Neural progenitor cell (in vitro differentiated cells): Measurements from ENCODE around the gene HSPB6.

Experiments
- EZH2 ChIP-seq: fragments of 200-600 bp; sonication (generic); IDR thresholded peaks from 2 replicates; pipeline ENCODE4 v1.6.1; 2017; ENCODE audit warnings: antibody characterized with exemption, mild to moderate bottlenecking, moderate library complexity
- EZH2phosphoT487 ChIP-seq: fragments of 200-600 bp; sonication (generic); IDR thresholded peaks from 2 replicates; pipeline ENCODE4 v1.6.1; 2017; ENCODE audit warnings: antibody characterized with exemption
- TF ChIP-seq, protein P1 (sequence below): fragments of 200-600 bp; sonication (generic); IDR thresholded peaks from 2 replicates; pipeline ENCODE4 v1.5.1; 2017; ENCODE audit warnings: antibody characterized with exemption, mild to moderate bottlenecking

GRCh38 chr19:35710784-35711723 lies 45.8 kb downstream of the HSPB6 start:
- TF ChIP-seq, protein P1, sequence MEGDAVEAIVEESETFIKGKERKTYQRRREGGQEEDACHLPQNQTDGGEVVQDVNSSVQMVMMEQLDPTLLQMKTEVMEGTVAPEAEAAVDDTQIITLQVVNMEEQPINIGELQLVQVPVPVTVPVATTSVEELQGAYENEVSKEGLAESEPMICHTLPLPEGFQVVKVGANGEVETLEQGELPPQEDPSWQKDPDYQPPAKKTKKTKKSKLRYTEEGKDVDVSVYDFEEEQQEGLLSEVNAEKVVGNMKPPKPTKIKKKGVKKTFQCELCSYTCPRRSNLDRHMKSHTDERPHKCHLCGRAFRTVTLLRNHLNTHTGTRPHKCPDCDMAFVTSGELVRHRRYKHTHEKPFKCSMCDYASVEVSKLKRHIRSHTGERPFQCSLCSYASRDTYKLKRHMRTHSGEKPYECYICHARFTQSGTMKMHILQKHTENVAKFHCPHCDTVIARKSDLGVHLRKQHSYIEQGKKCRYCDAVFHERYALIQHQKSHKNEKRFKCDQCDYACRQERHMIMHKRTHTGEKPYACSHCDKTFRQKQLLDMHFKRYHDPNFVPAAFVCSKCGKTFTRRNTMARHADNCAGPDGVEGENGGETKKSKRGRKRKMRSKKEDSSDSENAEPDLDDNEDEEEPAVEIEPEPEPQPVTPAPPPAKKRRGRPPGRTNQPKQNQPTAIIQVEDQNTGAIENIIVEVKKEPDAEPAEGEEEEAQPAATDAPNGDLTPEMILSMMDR, result no peak
- TF ChIP-seq EZH2 (no peak), EZH2phosphoT487 (no peak)
